Transverse colon (tissue), 4 donors: ENCODE results near the gene FBXL14.

ENCODE experiments used
- EP300 ChIP-seq: sonication (generic); formaldehyde crosslinking; IDR thresholded peaks from one replicate; pipeline ENCODE4 v1.6.1; 2017; ENCODE audit warnings: antibody characterized with exemption, low read depth
- POLR2A ChIP-seq: fragments of 450-650 bp; IDR thresholded peaks from one replicate; pipeline ENCODE4 v1.6.1; 2016; ENCODE audit warnings: antibody characterized with exemption, mild to moderate bottlenecking, moderate library complexity
- POLR2AphosphoS5 ChIP-seq, 3 donors: sonication (generic); formaldehyde crosslinking; IDR thresholded peaks; one replicate each; pipeline ENCODE4 v1.6.1; 2016; ENCODE audit warnings: antibody characterized with exemption in 3 of 3
- TF ChIP-seq, protein P1 (sequence below), 5 experiments: fragments of 200-600 bp in 3 of 5; fragments of 450-650 bp in 2 of 5; sonication (generic) in 3 of 5; IDR thresholded peaks; 1 replicate in 2 of 5; 2 replicates in 3 of 5; pipeline ENCODE4 v1.5.1; 2016 to 2017; ENCODE audit warnings: antibody characterized with exemption in 5 of 5, inconsistent platforms in 3 of 5, mild to moderate bottlenecking in 2 of 5, moderate library complexity in 1 of 5

DNA sequence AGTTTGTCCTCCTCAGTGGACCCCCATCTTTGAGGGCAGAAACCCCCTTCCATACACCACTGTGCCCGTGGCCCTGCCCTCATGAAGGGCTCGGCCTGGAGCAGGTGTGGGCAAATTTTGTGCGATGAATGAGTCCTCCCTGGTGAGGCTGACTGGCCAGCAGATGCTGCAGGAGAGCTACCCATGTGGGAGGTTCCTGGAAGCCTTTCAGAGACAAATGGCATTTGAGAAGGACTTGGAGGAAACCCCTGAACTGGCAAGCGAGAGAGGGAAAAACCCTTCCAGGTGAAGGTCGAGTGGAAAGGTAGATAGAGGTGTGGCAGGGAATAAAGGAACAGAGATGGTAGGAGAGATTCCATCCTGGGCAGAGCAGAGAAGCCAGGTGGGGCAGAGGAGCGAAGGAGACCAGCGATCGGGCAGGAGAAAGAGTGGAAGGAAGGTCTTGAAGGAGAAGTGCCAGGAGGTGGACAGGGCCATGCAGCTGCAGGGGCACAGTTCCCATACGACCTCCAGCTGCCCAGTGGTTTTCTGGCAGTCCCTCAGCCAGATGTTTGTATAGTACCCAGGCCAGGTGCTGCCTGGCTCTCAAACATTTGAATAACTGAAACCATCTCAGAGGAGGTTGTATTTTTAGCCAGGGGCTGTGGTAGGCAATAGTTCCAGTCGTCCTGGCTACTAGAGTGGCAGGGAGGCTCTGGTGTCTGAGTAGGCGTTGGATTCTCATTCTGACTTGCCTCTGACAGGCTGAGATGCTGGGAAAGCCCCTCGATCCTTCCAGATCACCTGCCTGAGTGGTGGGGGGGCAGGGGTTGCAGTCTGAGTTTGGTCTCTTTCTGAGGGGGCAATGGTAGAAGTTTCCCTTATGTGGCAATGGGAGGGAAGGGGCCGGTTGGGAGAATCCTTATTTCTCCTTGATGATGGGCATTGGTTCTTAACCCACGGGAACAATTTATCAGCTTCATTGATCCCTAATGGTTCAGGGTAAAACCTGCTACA lies 40.1 kb downstream of the FBXL14 start:
- TF ChIP-seq POLR2A = no peak
- peak in 1 of 3 donors; percentile 26 for TF ChIP-seq POLR2AphosphoS5 (IDR thresholded peaks at IDR 0.05)
- TF ChIP-seq EP300 = no peak
- TF ChIP-seq, protein P1, sequence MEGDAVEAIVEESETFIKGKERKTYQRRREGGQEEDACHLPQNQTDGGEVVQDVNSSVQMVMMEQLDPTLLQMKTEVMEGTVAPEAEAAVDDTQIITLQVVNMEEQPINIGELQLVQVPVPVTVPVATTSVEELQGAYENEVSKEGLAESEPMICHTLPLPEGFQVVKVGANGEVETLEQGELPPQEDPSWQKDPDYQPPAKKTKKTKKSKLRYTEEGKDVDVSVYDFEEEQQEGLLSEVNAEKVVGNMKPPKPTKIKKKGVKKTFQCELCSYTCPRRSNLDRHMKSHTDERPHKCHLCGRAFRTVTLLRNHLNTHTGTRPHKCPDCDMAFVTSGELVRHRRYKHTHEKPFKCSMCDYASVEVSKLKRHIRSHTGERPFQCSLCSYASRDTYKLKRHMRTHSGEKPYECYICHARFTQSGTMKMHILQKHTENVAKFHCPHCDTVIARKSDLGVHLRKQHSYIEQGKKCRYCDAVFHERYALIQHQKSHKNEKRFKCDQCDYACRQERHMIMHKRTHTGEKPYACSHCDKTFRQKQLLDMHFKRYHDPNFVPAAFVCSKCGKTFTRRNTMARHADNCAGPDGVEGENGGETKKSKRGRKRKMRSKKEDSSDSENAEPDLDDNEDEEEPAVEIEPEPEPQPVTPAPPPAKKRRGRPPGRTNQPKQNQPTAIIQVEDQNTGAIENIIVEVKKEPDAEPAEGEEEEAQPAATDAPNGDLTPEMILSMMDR (IDR thresholded peaks at IDR 0.05) = no peak
